ENCODE data around the gene ARAP1.

ARAP1 gene

DNA sequence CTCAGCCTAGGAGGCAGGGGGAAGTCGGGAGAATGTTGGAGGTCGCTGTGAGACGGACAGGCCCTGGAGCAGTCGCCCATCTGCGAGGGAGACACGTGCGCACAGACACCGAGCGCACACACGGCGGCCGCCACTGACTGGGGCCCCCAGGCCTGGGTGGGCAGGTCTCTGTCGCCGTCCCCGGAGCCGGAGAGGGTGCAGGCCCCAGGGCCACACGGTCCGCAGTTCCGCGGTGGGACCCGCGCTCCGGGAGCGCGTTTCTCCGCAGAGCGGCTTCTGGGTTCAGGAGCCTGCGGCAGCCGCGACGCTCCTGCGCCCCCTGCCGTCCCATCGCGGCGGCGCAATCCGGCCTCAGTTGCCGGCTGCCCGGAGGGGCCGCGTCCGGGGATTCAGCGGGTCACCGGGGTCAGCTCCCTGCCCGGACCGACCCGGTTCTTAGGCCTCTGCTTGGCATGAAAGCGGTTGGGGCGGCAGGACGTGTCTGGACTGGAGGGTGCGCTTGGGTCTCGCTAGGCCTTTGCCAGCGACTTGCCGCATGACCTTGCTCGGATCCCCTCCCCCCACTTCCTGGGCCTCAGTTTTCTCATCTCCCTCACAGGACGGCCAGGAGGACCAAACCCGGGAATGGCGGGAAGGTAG lies 109.2 kb downstream of the ARAP1 start:
- ChIA-PET POLR2A (no interaction called here), CTCF (interaction anchor here (0.6 to 6.2 kb wide), 30 partner anchors 10 to 534 kb away, joined by 3 to 55 read pairs (median 4); partner anchors contain the start of gene PDE2A)
- H3K4me3 ChIP-seq (ENCODE audit: low read depth, low read length): peak overlapping the region; percentile 52
- TF ChIP-seq, protein P1, sequence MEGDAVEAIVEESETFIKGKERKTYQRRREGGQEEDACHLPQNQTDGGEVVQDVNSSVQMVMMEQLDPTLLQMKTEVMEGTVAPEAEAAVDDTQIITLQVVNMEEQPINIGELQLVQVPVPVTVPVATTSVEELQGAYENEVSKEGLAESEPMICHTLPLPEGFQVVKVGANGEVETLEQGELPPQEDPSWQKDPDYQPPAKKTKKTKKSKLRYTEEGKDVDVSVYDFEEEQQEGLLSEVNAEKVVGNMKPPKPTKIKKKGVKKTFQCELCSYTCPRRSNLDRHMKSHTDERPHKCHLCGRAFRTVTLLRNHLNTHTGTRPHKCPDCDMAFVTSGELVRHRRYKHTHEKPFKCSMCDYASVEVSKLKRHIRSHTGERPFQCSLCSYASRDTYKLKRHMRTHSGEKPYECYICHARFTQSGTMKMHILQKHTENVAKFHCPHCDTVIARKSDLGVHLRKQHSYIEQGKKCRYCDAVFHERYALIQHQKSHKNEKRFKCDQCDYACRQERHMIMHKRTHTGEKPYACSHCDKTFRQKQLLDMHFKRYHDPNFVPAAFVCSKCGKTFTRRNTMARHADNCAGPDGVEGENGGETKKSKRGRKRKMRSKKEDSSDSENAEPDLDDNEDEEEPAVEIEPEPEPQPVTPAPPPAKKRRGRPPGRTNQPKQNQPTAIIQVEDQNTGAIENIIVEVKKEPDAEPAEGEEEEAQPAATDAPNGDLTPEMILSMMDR (IDR thresholded peaks at IDR 0.05; ENCODE audit: insufficient read depth, low read length, missing control alignments): peak; percentile 93
- no peak for DNase-seq (ENCODE audit: low read depth, low spot score)

DNA sequence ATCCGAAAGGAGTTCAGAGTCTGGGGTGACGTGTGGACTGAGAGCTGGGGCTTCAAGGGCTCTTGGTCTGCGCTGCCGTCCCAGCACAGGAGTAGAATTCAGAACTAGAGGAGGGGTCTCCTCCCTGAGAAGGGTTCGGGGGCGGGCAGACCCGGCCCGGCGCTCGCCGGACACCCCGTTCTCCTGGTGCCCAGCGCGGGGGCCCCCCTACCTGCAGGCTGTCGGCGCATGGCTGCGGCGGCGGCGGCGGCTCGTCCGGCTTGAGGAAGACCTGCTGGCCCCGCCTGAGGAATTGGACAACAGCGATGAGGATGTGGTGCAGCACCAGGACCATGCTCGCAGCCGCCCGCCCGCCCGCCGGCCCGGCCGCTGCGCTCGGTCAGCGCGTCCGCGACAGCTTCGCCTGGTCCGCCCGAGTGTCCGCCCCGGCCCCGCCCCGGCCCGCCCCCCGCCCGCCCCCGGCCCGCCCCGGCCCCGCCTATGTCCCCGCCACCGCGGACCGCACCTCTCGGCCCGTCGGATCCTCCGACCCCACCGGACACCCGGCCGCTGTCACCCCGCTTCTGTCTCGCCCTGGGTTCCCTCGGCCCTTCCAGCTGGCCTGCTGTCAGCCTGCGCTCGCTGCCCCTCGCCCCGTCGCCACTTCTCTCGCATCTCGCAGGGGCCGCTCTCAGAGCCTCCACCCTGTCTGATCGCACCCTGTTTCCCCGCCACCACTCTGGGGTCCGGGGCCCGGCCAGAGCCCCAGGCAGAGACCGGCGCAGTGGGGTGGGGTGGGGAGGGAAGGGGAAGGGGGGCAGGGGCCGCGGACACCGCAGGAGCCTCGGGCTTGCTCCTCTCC lies 109.9 kb downstream of the ARAP1 start:
- CTCF ChIA-PET: interaction anchor here (0.9 to 6.2 kb wide), 22 partner anchors 10 to 212 kb away, joined by 3 to 55 read pairs (median 5); partner anchors contain the start of gene PDE2A
- peak overlapping the region; percentile 52 for H3K4me3 ChIP-seq (ENCODE audit: low read depth, low read length)
- DNase-seq (ENCODE audit: low read depth, low spot score): no peak
- POLR2A ChIA-PET: no interaction called here
- TF ChIP-seq, protein P1 (IDR thresholded peaks at IDR 0.05; ENCODE audit: insufficient read depth, low read length, missing control alignments): no peak

DNA sequence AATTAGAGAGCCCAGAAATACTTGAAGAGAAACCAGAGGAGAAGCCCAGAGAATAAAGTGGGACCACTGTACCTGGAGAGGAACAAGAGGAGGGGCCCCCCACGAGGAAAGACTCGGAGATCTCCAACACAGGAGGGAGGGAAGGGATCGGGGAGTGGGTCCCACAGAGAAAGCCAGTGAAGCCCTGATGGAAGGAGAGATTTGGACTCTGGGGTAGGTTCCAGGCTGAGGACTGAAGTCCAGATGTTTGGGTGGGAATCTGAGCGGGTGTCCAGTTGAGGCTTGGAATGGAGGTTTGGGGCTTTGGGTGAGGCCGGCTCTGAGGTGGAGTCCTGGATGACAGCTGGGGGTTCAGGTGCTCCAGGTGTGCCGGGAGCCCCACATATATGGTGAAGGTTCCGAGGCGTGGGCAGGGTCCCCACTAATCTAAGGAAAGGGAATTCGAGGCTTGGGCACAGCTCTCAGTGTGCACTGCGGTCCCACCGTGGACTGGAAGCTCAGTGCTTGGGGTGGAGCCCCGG lies 110.6 kb downstream of the ARAP1 start:
- ChIA-PET CTCF (interaction anchor here (0.9 to 6.2 kb wide), 7 partner anchors 9 to 170 kb away, joined by 3 to 55 read pairs (median 14); no protein-coding TSS in a partner anchor), POLR2A (no interaction called here)
- TF ChIP-seq, protein P1 (IDR thresholded peaks at IDR 0.05; ENCODE audit: insufficient read depth, low read length, missing control alignments): no peak
- DNase-seq (ENCODE audit: low read depth, low spot score): no peak
- H3K4me3 ChIP-seq (ENCODE audit: low read depth, low read length): no peak overlapping the region

DNA sequence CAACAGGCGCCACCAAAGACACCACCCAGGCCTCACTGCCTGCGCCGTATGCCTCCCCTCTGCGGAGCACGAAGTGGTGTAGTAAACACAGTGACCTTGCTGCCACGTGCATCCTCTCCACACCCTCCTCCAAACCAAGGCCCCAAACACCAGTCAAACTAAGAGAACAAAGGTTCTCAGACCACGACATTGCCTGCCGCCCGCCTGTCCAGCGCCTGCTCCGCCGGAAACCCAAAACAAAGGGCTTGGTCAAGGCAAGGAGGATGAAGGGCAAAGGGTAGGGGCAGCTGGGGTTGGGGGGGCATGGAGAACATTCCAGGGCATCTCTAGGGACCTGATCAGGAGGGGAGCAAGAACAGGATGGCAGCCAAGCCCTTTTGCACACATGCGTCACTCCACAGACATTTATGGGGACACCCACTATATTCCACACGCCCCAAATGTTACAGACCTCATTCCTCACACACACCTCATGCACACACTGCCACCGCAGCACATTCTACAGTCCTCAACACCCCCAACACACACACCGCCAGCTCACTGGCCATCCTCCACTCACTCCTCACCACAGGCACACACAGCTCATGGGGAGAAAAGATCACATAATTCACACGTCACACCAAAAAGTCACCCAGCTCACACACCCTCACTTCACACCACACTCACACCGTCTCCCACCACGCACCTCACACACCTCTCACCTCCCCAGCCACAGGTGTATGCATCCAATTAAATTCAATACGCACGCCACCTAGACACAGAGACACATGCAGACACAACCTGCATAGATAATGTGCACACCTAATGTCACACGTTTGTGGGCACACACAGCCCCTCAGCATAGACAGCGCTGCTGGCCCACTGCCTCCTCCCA lies 112.5 kb downstream of the ARAP1 start:
- TF ChIP-seq, protein P1 (IDR thresholded peaks at IDR 0.05; ENCODE audit: insufficient read depth, low read length, missing control alignments): no peak
- no peak overlapping the region for H3K4me3 ChIP-seq (ENCODE audit: low read depth, low read length)
- POLR2A ChIA-PET: no interaction called here
- DNase-seq (ENCODE audit: low read depth, low spot score): no peak
- CTCF ChIA-PET: no interaction called here

DNA sequence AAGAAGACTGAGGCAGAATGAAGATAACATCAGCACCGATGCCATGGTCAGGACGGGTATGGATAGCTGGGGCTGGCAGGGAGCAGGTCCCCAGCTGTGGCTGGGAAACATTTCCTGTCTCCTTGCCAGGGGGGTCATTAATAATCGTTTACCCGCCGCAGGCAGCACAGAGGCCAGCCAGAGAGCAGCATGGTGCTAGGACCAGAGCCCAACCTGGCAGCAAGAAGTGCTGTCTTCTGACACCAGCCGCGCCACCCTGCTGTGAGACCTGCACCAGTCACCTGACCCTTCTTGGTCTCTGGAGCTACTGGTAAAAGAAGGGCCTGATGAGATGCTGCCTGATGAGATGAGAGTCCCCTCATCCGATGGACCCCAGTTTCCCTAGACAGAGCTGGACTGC lies 114.3 kb downstream of the ARAP1 start:
- no peak overlapping the region for H3K4me3 ChIP-seq (ENCODE audit: low read depth, low read length)
- ChIA-PET POLR2A (no interaction called here), CTCF (interaction anchor here (0.9 to 1.7 kb wide), 2 partner anchors 51 to 166 kb away, joined by 4 to 9 read pairs; no protein-coding TSS in a partner anchor)
- TF ChIP-seq, protein P1 (IDR thresholded peaks at IDR 0.05; ENCODE audit: insufficient read depth, low read length, missing control alignments): no peak
- no peak for DNase-seq (ENCODE audit: low read depth, low spot score)

All from AG04449 (cell line).